LHCN-M2 (cell line): ENCODE results near the gene CAMKMT. TPM values are rescaled to one million over a fixed set of nuclear protein-coding genes. Genes with fewer than 3 reads are reported as not detected.

ENCODE experiments used
- DNase-seq: peaks from one replicate; pipeline ENCODE4 v3.0.0-alpha.2; 2012; ENCODE audit warnings: low read depth
- total RNA-seq: library from RNA; depleted of rRNA; stranded (reverse); fragments of >200 nt; gene quantifications from 2 replicates; pipeline ENCODE4 v1.2.3, GENCODE V29; 2014

The CAMKMT gene
- total RNA-seq, 1 experiment from 2014 or later, result 10.1 TPM

GRCh38 chr2:44645937-44646336, 284.2 kb downstream of the CAMKMT start:
- no peak for DNase-seq

GRCh38 chr2:44649381-44649780, 287.6 kb downstream of the CAMKMT start:
- DNase-seq, result no peak

GRCh38 chr2:44650796-44651195, 289.0 kb downstream of the CAMKMT start:
- no peak for DNase-seq

GRCh38 chr2:44651974-44652373, 290.2 kb downstream of the CAMKMT start:
- no peak for DNase-seq

- DNase-seq, result no peak
Observed at GRCh38 chr2:44652701-44653100, 291.0 kb downstream of the CAMKMT start.

- no peak for DNase-seq
Observed at GRCh38 chr2:44655401-44655864, 293.7 kb downstream of the CAMKMT start.

GRCh38 chr2:44656460-44656859, 294.7 kb downstream of the CAMKMT start:
- DNase-seq, result no peak

- no peak for DNase-seq
Observed at GRCh38 chr2:44663471-44664073, 301.8 kb downstream of the CAMKMT start.

- peak; percentile 25 for DNase-seq
Observed at GRCh38 chr2:44668336-44668735, 306.6 kb downstream of the CAMKMT start.

- no peak for DNase-seq
Observed at GRCh38 chr2:44671276-44671675, 309.5 kb downstream of the CAMKMT start.

GRCh38 chr2:44671916-44672315, 310.2 kb downstream of the CAMKMT start:
- no peak for DNase-seq

- DNase-seq, result no peak
Observed at GRCh38 chr2:44672431-44672830, 310.7 kb downstream of the CAMKMT start.

- no peak for DNase-seq
Observed at GRCh38 chr2:44674473-44675284, 312.9 kb downstream of the CAMKMT start.

- peak; percentile 1 for DNase-seq
Observed at GRCh38 chr2:44676379-44676778, 314.6 kb downstream of the CAMKMT start.

GRCh38 chr2:44679584-44679983, 317.8 kb downstream of the CAMKMT start:
- no peak for DNase-seq

GRCh38 chr2:44679990-44680389, 318.2 kb downstream of the CAMKMT start:
- no peak for DNase-seq

- no peak for DNase-seq
Observed at GRCh38 chr2:44680424-44680971, 318.8 kb downstream of the CAMKMT start.

GRCh38 chr2:44680983-44681531, 319.3 kb downstream of the CAMKMT start:
- DNase-seq, result no peak

- no peak for DNase-seq
Observed at GRCh38 chr2:44682459-44682858, 320.7 kb downstream of the CAMKMT start.

- no peak for DNase-seq
Observed at GRCh38 chr2:44684559-44684958, 322.8 kb downstream of the CAMKMT start.

- peak; percentile 77 for DNase-seq
Observed at GRCh38 chr2:44686561-44686960, 324.8 kb downstream of the CAMKMT start.

GRCh38 chr2:44687686-44688455, 326.1 kb downstream of the CAMKMT start:
- DNase-seq, result no peak
